ENCODE results near the gene CCNG1. TPM values are rescaled to one million over a fixed set of nuclear protein-coding genes. Genes with fewer than 3 reads are reported as not detected.
"Not testable (repeated sequence)": the region's sequence is repeated elsewhere in the genome, so short reads cannot be mapped to it uniquely, and the experiment has no call there.

The CCNG1 gene, protein sequence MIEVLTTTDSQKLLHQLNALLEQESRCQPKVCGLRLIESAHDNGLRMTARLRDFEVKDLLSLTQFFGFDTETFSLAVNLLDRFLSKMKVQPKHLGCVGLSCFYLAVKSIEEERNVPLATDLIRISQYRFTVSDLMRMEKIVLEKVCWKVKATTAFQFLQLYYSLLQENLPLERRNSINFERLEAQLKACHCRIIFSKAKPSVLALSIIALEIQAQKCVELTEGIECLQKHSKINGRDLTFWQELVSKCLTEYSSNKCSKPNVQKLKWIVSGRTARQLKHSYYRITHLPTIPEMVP
- total RNA-seq (82.5 TPM), polyA plus RNA-seq (100 to 1,000 TPM; 132 to 169 (median 158) TPM)

DNA sequence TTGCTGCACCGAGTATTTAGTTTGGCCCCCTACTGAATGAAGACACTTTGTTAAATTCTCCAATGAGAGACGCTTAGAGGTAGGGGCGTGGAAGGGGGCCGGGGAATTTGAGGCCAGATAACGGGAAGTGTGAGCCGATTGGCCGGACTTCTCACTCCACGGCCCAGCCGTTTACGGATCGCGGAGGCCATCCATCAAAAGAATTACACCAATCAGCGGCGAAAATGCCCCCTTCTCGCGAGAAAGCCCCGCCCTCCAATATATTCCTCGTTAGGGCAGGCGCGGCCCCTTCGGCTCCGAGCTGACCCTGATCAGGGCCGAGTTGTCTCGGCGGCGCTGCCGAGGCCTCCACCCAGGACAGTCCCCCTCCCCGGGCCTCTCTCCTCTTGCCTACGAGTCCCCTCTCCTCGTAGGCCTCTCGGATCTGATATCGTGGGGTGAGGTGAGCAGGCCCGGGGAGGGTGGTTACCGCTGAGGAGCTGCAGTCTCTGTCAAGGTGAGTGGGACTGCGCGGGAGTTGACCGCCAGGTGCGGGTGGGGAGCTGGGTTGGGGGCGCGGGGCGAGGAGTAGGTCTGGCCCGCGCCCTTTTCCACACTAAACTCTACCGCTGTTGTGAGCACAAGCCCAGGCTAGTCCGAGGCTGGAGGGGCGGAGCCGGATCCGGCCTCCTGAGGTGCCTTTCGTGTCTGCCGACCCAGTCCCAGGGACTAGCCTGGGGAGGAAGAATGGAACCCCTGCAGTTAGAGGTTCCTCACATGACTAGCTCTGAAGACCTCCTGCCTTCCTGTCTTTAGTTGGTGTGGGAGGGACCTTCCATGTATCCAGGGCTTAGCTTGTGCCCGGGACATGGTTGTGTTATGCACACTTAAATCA lies at the start of gene CCNG1:
TSS of gene CCNG1 (plus strand) at position 287 of the 874 bp plus-strand sequence. CDS start 1,662 bp downstream, outside the sequence.
- Histone ChIP-seq H3K4me1 (ENCODE audit: control insufficient read depth, insufficient read depth, low read length, poor library complexity, severe bottlenecking) (peaks cover 35% of the 10 kb centered on the region), H3K36me3 (ENCODE audit: control insufficient read depth, insufficient read depth, low read length) (peaks cover 16% of the 10 kb centered on the region), H3K27me3 (ENCODE audit: control insufficient read depth, insufficient read depth, low read length) (peaks cover 3% of the 10 kb centered on the region), H3K4me3 (ENCODE audit: low read depth, low read length) (peak within 1 kb of the TSS; percentile 94), H3K9me3 (ENCODE audit: control insufficient read depth in 2 of 2, low read length in 2 of 2) (no peaks in the 10 kb centered on the region), H3K27ac (ENCODE audit: insufficient read depth, low read length, poor library complexity, severe bottlenecking) (peak within 1 kb of the TSS; percentile 88)
- Mint-ChIP-seq H3K4me1 (peaks cover 22 to 54% (median 44%) of the 10 kb centered on the region in 4 donors), H3K9me3 (peaks cover 0 to 1% (median 0%) of the 10 kb centered on the region in 7 donors), H3K36me3 (peaks cover 12% of the 10 kb centered on the region), H3K4me3 (peak within 1 kb of the TSS; percentile 88 to 97 (median 95)), H3K27me3 (peaks cover 6% of the 10 kb centered on the region), H3K27ac (peak within 1 kb of the TSS; percentile 88 to 94 (median 94))
- ATAC-seq (ENCODE audit: low read depth in 2 of 2) (peak; percentile 95 to 98), DNase-seq (peak; percentile 85 to 96 (median 89))

DNA sequence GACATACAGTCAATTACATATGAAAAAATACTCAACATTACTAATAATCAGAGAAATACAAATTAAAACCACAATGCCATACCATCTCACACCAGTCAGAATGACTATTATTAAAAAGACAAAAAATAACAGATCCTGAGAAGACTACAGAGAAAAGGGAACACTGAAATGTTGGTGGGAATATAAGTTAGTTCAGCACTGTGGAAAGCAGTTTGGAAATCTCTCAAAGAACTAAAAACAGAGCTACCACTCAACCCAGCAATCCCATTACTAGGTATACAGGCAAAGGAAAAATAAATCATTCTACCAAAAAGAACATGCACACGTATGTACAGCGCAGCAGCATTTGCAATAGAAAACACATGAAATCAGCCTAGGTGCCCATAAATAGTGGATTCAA lies 41.6 kb upstream of the CCNG1 start:
- Mint-ChIP-seq H3K4me1 (no peaks in the 10 kb centered on the region), H3K36me3 (no peaks in the 10 kb centered on the region), H3K9me3 (peaks cover 0 to 3% (median 0%) of the 10 kb centered on the region in 7 donors), H3K27ac (no peak overlapping the region), H3K4me3 (no peak overlapping the region), H3K27me3 (peaks cover 15% of the 10 kb centered on the region)
- no peaks in the 10 kb centered on the region for H3K4me1 ChIP-seq (ENCODE audit: control insufficient read depth, insufficient read depth, low read length, poor library complexity, severe bottlenecking)
- no peaks in the 10 kb centered on the region for H3K9me3 ChIP-seq (ENCODE audit: control insufficient read depth in 2 of 2, low read length in 2 of 2)
- H3K27me3 ChIP-seq (ENCODE audit: control insufficient read depth, insufficient read depth, low read length), result peaks cover 7% of the 10 kb centered on the region
- no peak overlapping the region for H3K4me3 ChIP-seq (ENCODE audit: low read depth, low read length)
- no peak overlapping the region for H3K27ac ChIP-seq (ENCODE audit: insufficient read depth, low read length, poor library complexity, severe bottlenecking)
- no peak for ATAC-seq (ENCODE audit: low read depth in 2 of 2)
- H3K36me3 ChIP-seq (ENCODE audit: control insufficient read depth, insufficient read depth, low read length), result no peaks in the 10 kb centered on the region
- no peak for DNase-seq

DNA sequence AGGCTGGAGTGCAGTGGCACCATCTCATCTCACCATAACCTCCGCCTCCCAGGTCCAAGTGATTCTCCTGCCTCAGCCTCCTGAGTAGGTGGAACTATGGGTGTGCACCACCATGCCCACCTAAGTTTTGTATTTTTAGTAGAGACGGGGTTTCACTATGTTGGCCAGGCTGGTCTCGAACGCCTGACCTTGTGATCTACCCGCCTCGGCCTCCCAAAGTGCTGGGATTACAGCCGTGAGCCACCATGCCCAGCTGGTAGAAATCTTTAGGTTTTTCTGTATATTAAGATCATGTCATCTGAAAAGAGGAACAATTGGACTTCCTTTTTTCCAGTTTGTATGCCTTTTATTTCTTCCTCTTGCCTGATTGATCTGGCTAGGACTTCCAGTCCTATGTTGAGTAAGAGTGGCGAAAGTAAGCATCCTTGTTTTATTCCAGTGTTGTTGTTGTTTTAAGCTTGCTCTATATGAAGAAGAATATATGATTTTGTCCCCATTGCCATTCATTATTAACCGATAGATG lies 40.5 kb upstream of the CCNG1 start:
- not testable (repeated sequence) for H3K9me3 ChIP-seq (ENCODE audit: control insufficient read depth in 2 of 2, low read length in 2 of 2); H3K36me3 Mint-ChIP-seq; H3K27ac ChIP-seq (ENCODE audit: insufficient read depth, low read length, poor library complexity, severe bottlenecking); H3K4me3 ChIP-seq (ENCODE audit: low read depth, low read length); H3K27me3 ChIP-seq (ENCODE audit: control insufficient read depth, insufficient read depth, low read length); DNase-seq; H3K4me1 Mint-ChIP-seq; H3K36me3 ChIP-seq (ENCODE audit: control insufficient read depth, insufficient read depth, low read length); ATAC-seq (ENCODE audit: low read depth in 2 of 2); H3K27ac Mint-ChIP-seq; H3K4me1 ChIP-seq (ENCODE audit: control insufficient read depth, insufficient read depth, low read length, poor library complexity, severe bottlenecking); H3K9me3 Mint-ChIP-seq
- Mint-ChIP-seq H3K27me3 (peaks cover 20% of the 10 kb centered on the region), H3K4me3 (peak overlapping the region in 1 of 4 donors; percentile 61)

DNA sequence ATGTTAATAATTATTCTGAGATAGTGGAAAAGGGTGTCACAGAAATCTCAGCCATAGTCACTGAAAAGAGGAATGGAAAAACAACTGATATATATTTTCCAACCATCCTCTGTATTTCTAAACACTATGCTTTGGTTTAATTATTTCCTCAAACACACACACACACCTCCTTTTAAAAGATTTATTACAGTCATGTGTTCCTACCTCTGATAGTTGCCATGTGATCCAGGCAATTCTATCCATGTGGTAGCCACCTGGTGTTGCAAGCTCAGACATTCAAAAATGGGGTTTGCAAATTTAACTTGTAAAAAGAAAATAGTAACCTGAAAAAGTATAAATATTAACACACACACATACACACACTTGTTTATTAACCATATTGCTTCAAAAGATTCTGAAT lies 40.0 kb upstream of the CCNG1 start:
- DNase-seq (no peak), ATAC-seq (ENCODE audit: low read depth in 2 of 2) (no peak)
- no peaks in the 10 kb centered on the region for H3K36me3 Mint-ChIP-seq
- H3K27me3 ChIP-seq (ENCODE audit: control insufficient read depth, insufficient read depth, low read length), result peaks cover 9% of the 10 kb centered on the region
- H3K4me1 ChIP-seq (ENCODE audit: control insufficient read depth, insufficient read depth, low read length, poor library complexity, severe bottlenecking), result no peaks in the 10 kb centered on the region
- H3K4me1 Mint-ChIP-seq, result no peaks in the 10 kb centered on the region
- H3K9me3 Mint-ChIP-seq, result peaks cover 0 to 3% (median 0%) of the 10 kb centered on the region in 7 donors
- H3K27ac ChIP-seq (ENCODE audit: insufficient read depth, low read length, poor library complexity, severe bottlenecking), result no peak overlapping the region
- no peaks in the 10 kb centered on the region for H3K36me3 ChIP-seq (ENCODE audit: control insufficient read depth, insufficient read depth, low read length)
- no peak overlapping the region for H3K4me3 Mint-ChIP-seq
- no peak overlapping the region for H3K4me3 ChIP-seq (ENCODE audit: low read depth, low read length)
- H3K27me3 Mint-ChIP-seq, result peaks cover 20% of the 10 kb centered on the region
- H3K27ac Mint-ChIP-seq, result no peak overlapping the region
- H3K9me3 ChIP-seq (ENCODE audit: control insufficient read depth in 2 of 2, low read length in 2 of 2), result no peaks in the 10 kb centered on the region

DNA sequence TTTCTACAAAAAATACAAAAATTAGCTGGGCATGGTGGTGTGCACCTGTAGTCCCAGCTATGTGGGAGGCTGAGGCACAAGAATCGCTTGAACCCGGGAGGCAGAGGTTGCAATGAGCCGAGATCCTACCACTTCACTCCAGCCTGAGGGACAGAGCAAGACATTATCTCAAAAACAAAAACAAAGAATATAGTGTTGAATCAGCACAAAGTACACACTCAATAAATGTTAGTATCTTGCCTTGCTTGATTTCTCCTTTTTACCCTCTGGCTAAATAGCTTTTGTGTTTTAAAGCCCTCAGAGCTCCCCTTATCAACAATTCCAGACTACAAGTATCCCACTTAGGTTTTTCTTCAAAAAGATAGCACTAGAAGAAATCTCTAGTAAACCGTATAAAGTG lies 37.5 kb upstream of the CCNG1 start:
- H3K9me3 ChIP-seq (ENCODE audit: control insufficient read depth in 2 of 2, low read length in 2 of 2), result no peaks in the 10 kb centered on the region
- ATAC-seq (ENCODE audit: low read depth in 2 of 2) (no peak), DNase-seq (no peak)
- Mint-ChIP-seq H3K27me3 (peaks cover 20% of the 10 kb centered on the region), H3K4me1 (no peaks in the 10 kb centered on the region), H3K27ac (peak overlapping the region in 1 of 3 donors; percentile 42), H3K9me3 (peaks cover 0 to 2% (median 0%) of the 10 kb centered on the region in 7 donors), H3K4me3 (no peak overlapping the region), H3K36me3 (no peaks in the 10 kb centered on the region)
- no peaks in the 10 kb centered on the region for H3K4me1 ChIP-seq (ENCODE audit: control insufficient read depth, insufficient read depth, low read length, poor library complexity, severe bottlenecking)
- no peak overlapping the region for H3K4me3 ChIP-seq (ENCODE audit: low read depth, low read length)
- no peaks in the 10 kb centered on the region for H3K36me3 ChIP-seq (ENCODE audit: control insufficient read depth, insufficient read depth, low read length)
- peaks cover 6% of the 10 kb centered on the region for H3K27me3 ChIP-seq (ENCODE audit: control insufficient read depth, insufficient read depth, low read length)
- no peak overlapping the region for H3K27ac ChIP-seq (ENCODE audit: insufficient read depth, low read length, poor library complexity, severe bottlenecking)

DNA sequence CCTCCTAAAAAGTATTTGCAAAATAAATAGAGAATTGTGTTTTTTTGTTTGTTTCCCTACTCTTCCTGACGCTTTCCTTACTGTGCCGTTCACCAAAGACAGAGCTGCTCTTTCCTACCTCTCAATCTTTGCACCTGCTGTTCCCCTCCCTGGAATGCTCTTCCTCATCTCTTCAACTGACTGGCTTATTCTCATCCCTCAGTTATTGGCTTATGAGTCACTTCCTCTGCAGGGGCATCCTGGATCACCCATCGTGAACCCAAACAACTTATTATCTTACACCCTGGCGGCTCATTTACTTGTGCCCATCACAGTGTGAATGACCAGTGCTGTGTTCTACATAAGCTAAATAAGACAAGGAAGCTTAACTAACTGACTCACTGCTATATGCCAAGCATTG lies 36.1 kb upstream of the CCNG1 start:
- Histone ChIP-seq H3K27ac (ENCODE audit: insufficient read depth, low read length, poor library complexity, severe bottlenecking) (no peak overlapping the region), H3K4me1 (ENCODE audit: control insufficient read depth, insufficient read depth, low read length, poor library complexity, severe bottlenecking) (no peaks in the 10 kb centered on the region), H3K36me3 (ENCODE audit: control insufficient read depth, insufficient read depth, low read length) (no peaks in the 10 kb centered on the region), H3K4me3 (ENCODE audit: low read depth, low read length) (no peak overlapping the region), H3K9me3 (ENCODE audit: control insufficient read depth in 2 of 2, low read length in 2 of 2) (no peaks in the 10 kb centered on the region), H3K27me3 (ENCODE audit: control insufficient read depth, insufficient read depth, low read length) (peaks cover 6% of the 10 kb centered on the region)
- H3K27ac Mint-ChIP-seq, result no peak overlapping the region
- peaks cover 20% of the 10 kb centered on the region for H3K27me3 Mint-ChIP-seq
- ATAC-seq (ENCODE audit: low read depth in 2 of 2) (no peak), DNase-seq (no peak)
- no peak overlapping the region for H3K4me3 Mint-ChIP-seq
- H3K4me1 Mint-ChIP-seq, result no peaks in the 10 kb centered on the region
- peaks cover 0 to 2% (median 0%) of the 10 kb centered on the region in 7 donors for H3K9me3 Mint-ChIP-seq
- H3K36me3 Mint-ChIP-seq, result no peaks in the 10 kb centered on the region

DNA sequence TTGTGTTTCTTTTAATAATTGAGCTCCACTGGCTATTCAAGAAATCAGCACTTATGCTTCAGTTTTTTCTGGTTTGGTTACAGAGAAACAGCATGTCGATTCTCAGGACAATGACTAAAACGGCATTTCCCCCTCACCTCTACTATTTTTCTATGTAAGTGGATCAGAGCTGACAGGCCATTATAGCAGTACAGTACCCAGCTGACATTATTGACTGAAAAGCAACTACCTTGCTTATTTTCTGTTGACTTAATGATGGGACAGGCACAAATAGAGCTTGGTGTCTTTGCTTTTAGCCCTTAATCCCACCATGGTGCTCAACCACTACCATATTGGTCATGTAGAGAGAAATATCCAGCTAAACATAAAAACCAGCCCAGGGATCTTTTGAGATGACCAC lies 35.4 kb upstream of the CCNG1 start:
- DNase-seq, result no peak
- Histone ChIP-seq H3K36me3 (ENCODE audit: control insufficient read depth, insufficient read depth, low read length) (no peaks in the 10 kb centered on the region), H3K4me3 (ENCODE audit: low read depth, low read length) (no peak overlapping the region), H3K9me3 (ENCODE audit: control insufficient read depth in 2 of 2, low read length in 2 of 2) (no peaks in the 10 kb centered on the region), H3K27ac (ENCODE audit: insufficient read depth, low read length, poor library complexity, severe bottlenecking) (no peak overlapping the region), H3K4me1 (ENCODE audit: control insufficient read depth, insufficient read depth, low read length, poor library complexity, severe bottlenecking) (no peaks in the 10 kb centered on the region), H3K27me3 (ENCODE audit: control insufficient read depth, insufficient read depth, low read length) (peaks cover 6% of the 10 kb centered on the region)
- no peaks in the 10 kb centered on the region for H3K36me3 Mint-ChIP-seq
- peaks cover 17% of the 10 kb centered on the region for H3K27me3 Mint-ChIP-seq
- no peak for ATAC-seq (ENCODE audit: low read depth in 2 of 2)
- H3K4me3 Mint-ChIP-seq, result no peak overlapping the region
- H3K27ac Mint-ChIP-seq, result no peak overlapping the region
- no peaks in the 10 kb centered on the region for H3K4me1 Mint-ChIP-seq
- H3K9me3 Mint-ChIP-seq, result peaks cover 0 to 2% (median 0%) of the 10 kb centered on the region in 7 donors

Measured in CD4-positive, CD25-positive, alpha-beta regulatory T cell (primary cell).